Mononuclear cell (primary cell): Measurements from ENCODE around the gene PRDM10. TPM values are rescaled to one million over a fixed set of nuclear protein-coding genes. Genes with fewer than 3 reads are reported as not detected.
A peak's percentile ranks its signal among the peaks of the same experiment; 100 is the strongest.

Experiments
- H3K27me3 ChIP-seq: 2 replicates; pipeline ENCODE4 v1.6.0; 2011; ENCODE audit warnings: low read length, control low read depth; ENCODE audit not compliant: insufficient read depth
- H3K4me1 ChIP-seq: 2 replicates; pipeline ENCODE4 v1.5.1; 2011; ENCODE audit warnings: mild to moderate bottlenecking, low read length, control low read depth; ENCODE audit not compliant: insufficient read depth
- H3K4me3 ChIP-seq: 2 replicates; pipeline ENCODE4 v1.5.1; 2011; ENCODE audit warnings: mild to moderate bottlenecking, low read length, moderate library complexity
- H3K9me3 ChIP-seq: 2 replicates; pipeline ENCODE4 v1.5.1; 2011; ENCODE audit warnings: low read depth, mild to moderate bottlenecking, control low read depth, low read length
- total RNA-seq: library from RNA; depleted of rRNA; stranded (reverse); fragments of >200 nt; gene quantifications from one replicate; pipeline ENCODE4 v1.2.3, GENCODE V29; 2012

The PRDM10 gene
- total RNA-seq, 1 donor, result 7.6 TPM

DNA sequence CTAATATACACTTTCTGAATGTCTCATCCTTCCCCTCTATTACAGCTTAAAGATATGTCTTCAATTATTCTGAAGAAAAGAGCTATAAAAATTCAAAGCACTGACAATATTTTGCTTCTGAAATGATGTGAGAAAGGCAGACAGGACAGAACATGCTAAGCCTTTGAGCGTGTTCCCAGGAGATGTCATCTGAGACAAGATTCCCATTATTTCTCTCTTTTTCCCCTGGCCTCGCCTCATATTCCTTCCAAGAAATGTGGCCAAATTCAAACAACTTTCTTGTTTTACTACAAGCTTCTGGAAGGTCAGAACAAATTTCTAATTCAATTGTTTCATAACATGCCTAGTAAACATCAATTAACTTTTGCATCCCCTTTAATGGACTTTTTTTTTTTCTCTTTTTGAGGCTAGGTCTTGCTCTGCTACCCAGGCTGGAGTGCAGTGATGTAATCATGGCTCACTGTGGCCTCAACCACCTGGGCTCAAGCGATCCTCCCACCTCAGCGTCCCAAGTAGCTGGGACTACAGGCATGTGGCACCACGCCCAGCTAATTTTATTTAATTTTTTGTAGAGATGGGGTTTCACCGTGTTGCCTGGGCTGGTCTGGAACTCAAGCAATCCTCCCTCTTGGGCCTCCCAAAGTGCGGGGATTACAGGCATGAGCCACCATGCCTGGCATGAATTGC lies 70.1 kb downstream of the PRDM10 start:
- Histone ChIP-seq H3K27me3 (no peaks in the 10 kb centered on the region), H3K4me1 (peaks cover 29% of the 10 kb centered on the region), H3K4me3 (no peak overlapping the region), H3K9me3 (no peaks in the 10 kb centered on the region)

DNA sequence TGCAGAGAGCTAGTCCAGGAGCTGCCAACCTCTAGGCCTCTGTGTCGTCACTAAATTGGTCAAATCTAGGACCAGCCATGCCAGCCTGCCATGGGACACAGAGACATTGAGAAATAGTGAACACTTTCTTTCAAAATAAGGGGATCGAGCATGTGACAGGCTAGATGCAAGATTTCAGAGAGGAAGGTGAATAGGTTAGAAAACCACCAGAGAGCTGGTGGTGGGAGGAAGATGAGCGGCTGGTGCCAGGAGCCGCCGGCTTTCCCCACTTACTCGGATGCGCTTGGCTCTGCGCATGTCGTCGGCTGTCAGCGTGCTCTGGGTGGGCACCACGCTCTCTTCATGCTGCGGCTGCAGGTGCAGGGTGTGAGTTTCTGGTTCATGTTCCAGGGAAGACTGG lies 71.9 kb downstream of the PRDM10 start:
- no peak overlapping the region for H3K4me3 ChIP-seq

DNA sequence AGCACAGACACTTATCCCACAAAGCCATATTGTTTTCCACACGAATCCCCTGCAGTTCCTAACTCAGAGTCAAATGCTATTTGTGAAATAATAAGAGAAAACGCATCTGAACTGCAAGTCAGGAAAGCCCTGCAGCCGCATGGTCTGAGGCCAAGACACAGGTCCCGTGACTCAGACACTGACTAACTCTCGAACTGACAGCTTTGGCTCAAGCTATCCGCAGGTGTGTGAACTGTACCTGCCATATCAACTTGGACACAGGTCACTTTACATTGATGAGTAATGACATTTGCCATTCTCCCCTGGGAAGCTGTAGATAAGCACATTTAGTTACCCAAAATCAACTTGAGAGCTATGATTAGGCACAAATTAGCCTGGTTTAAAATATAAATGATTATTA lies 72.3 kb downstream of the PRDM10 start:
- H3K4me3 ChIP-seq, result no peak overlapping the region
- H3K9me3 ChIP-seq, result no peaks in the 10 kb centered on the region
- peaks cover 29% of the 10 kb centered on the region for H3K4me1 ChIP-seq
- no peaks in the 10 kb centered on the region for H3K27me3 ChIP-seq

More for the DNA sequence above, 71.9 kb downstream of the PRDM10 start:
- Histone ChIP-seq H3K27me3 (no peaks in the 10 kb centered on the region), H3K9me3 (no peaks in the 10 kb centered on the region), H3K4me1 (peaks cover 29% of the 10 kb centered on the region)

DNA sequence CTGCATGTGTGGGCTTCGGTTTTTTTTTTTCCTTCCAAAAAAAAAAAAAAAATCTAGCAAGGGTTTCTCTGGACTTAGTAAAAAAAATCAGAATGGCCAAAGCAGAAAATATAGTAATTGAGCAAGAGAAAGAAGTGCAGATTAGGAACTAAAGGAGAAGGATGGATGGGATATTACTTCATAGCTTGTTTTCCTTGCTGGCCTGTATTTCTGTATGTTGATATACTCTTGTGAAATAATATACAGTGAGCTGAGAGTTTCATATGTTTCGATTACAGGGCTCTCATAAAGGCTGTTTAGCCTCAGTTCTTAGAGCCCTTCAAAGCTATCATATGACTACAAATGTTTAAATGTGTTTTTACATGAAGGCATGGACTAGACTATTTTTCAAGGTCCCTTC lies 72.9 kb downstream of the PRDM10 start:
- Histone ChIP-seq H3K27me3 (no peaks in the 10 kb centered on the region), H3K9me3 (no peaks in the 10 kb centered on the region), H3K4me3 (no peak overlapping the region), H3K4me1 (peaks cover 29% of the 10 kb centered on the region)

DNA sequence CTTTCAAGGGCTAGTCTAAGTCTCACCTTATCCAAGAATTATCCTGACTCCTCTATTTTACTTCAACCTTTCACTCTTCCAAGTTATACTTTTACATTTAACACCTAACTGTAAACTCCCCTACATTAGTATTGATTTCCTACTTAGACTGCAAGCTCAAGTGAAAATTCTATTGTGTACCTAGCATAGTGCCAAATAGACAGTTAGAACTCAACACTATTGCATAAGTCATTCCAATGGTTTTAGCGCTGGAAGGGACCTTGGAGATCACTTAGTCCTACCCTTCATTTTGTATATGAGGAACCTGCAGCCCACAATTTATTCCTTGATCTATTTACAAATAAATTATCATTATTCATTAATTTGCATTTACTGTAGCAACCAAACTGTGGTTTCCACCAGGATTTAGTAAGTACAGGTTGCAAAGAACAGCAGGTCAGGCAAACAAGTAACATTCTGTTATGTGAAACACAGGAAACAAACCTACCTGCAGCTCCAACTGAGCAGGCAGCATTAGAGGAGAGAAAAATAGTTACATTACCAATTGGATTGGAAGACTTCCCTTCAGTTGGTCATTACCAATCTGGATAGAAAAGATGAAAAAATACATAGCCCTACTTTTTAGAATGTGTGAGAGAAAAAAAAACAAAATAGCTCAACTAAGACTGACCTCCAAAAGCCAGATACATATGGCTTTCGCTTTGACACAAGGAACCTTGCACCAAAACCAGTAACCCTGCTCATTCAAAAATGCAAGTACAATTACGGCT lies 73.5 kb downstream of the PRDM10 start:
- Histone ChIP-seq H3K4me3 (no peak overlapping the region), H3K4me1 (peaks cover 29% of the 10 kb centered on the region)

DNA sequence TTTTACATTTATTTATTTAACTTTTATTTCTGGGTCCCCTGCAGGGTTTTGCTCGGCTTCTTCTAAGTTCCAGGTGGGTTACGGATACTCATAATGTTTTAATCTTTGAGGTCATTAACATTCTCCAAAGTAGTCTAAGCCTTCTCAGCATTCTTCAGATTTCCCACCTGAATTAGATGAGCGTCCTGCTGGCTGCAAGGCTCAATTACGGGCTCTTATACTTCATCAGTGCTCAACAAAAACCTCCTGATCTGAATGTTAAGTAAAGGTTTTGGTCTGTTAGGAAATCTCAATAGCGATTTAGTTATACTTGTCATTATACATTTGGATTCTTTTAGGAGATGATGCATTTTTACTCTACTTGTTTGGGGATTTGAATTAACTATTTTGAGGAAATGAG lies 80.0 kb downstream of the PRDM10 start:
- H3K27me3 ChIP-seq, result no peaks in the 10 kb centered on the region
- no peaks in the 10 kb centered on the region for H3K9me3 ChIP-seq

More for the DNA sequence above, 73.5 kb downstream of the PRDM10 start:
- no peaks in the 10 kb centered on the region for H3K27me3 ChIP-seq
- H3K9me3 ChIP-seq, result no peaks in the 10 kb centered on the region

DNA sequence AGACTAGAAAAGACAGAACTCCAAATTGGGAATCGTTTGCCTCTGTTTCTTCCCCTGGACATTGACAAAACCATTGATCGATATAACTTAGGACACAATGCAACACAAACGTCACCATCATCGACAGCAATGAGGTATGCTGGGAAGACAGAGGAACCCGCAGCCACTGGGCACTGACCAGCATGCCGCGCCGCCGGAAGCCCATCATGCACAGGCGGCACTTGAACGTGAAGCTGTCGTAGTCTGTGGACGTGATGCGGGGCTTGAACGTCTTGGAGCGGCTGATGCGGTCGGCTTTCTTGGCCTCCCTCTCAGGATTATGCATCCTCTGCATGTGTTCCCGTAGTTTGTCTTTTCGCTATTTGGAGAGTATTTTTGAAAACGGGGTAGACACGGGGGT lies 84.3 kb downstream of the PRDM10 start:
- H3K4me1 ChIP-seq, result peaks cover 13% of the 10 kb centered on the region
- H3K27me3 ChIP-seq, result no peaks in the 10 kb centered on the region
- H3K9me3 ChIP-seq, result no peaks in the 10 kb centered on the region
- H3K4me3 ChIP-seq, result no peak overlapping the region

More for the DNA sequence above, 80.0 kb downstream of the PRDM10 start:
- H3K4me1 ChIP-seq, result peaks cover 16% of the 10 kb centered on the region
- H3K4me3 ChIP-seq, result no peak overlapping the region

DNA sequence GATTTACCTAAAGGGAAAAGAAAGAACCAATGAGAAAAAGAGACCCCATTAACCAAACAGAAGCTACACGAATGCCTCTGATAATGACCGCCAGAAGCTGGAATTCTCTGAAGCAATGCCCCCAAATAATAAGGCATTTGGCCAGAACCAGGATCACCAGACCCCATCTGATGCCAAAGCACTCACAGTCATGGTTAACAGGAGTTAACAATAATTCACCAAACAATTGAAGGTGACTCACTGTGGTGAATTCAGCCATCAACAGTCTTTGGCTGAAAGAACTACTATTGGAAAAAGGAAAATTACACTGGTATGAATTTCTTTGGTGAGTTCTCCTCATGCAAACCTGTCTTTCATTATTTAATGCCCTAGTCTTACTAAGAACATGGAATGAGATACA lies 85.4 kb downstream of the PRDM10 start:
- no peak overlapping the region for H3K4me3 ChIP-seq
- no peaks in the 10 kb centered on the region for H3K9me3 ChIP-seq
- no peaks in the 10 kb centered on the region for H3K27me3 ChIP-seq
- peaks cover 9% of the 10 kb centered on the region for H3K4me1 ChIP-seq

DNA sequence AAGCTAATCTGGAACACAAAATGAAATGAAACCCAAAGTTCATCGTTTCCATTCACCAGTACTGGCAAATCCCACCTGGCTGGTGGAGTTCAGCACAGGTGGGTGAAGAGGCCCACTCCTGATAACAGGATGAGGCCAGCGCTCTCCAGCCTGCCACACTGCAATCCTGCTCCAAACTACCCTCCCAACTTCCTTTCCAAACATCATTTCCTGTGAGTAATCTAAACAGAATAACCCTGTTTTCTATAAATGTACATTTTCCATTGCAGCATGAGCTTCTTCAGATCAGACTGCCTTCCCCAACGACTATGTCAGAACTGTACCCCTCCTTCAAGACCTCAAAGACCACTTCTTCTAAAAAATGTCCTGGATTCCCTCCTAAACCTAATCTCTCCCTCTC lies 91.3 kb downstream of the PRDM10 start:
- Histone ChIP-seq H3K4me1 (peaks cover 5% of the 10 kb centered on the region), H3K27me3 (no peaks in the 10 kb centered on the region), H3K9me3 (no peaks in the 10 kb centered on the region)

DNA sequence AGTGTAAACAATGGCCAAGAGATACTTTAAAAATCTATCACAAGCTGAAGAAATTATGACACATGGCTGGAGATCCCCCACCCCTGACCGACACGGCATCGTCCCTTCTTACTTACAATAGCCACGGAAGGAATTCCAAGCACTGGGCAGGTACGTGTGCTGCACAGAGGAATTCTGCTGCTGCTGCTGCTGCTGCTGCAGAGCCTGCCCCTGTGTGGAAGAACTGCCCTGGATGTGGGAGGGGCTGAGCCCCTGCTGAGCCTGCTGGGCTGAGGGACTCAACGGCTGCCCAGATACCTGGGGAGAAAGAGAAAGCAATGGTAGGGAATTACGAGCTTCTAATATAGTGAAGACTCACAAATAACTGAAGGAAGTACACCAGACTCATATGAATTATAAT lies 92.3 kb downstream of the PRDM10 start:
- Histone ChIP-seq H3K4me1 (peaks cover 5% of the 10 kb centered on the region), H3K4me3 (no peak overlapping the region), H3K9me3 (no peaks in the 10 kb centered on the region), H3K27me3 (no peaks in the 10 kb centered on the region)

More for the DNA sequence above, 91.3 kb downstream of the PRDM10 start:
- no peak overlapping the region for H3K4me3 ChIP-seq

DNA sequence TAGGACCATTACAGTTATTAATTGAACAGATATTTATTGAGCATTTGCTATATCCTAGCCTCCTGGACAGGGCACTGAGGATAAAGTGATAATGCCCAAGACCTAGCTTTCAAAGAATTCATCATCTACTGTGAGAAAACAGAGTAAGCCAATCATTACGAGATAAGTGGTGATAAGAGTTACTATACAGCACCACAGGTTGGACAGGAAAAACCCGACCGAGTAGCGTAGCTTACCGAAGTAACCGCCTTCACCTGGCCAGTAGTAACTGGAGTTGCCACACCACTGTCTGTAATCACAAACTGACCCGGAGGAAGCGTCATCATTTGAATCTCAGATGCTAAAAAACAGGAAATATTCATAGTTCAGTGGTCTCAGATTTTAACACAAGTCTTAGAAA lies 97.2 kb downstream of the PRDM10 start:
- Histone ChIP-seq H3K27me3 (no peaks in the 10 kb centered on the region), H3K4me1 (no peaks in the 10 kb centered on the region), H3K4me3 (no peak overlapping the region), H3K9me3 (no peaks in the 10 kb centered on the region)

DNA sequence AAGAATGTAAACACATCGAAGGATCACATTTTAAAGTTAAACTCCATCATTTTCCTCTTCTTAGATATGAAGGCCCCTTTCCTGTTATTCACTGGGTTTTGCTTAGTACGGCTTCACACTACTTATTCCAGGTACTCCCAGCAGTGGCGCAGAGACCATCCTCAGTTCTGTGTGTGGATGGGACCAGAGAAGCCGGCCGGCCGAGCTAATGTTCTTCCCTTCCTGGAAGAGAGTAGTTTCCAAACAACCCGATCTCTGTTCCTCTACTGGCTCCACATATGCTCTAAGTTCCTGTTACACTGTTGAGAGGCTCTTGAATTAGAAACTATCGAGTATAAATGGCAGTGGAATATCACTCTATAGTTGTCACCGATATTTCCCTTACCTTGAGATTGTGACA lies 106.6 kb downstream of the PRDM10 start:
- no peaks in the 10 kb centered on the region for H3K9me3 ChIP-seq
- H3K4me1 ChIP-seq, result peaks cover 21% of the 10 kb centered on the region
- peak overlapping the region; percentile 84 for H3K4me3 ChIP-seq
- H3K27me3 ChIP-seq, result no peaks in the 10 kb centered on the region

DNA sequence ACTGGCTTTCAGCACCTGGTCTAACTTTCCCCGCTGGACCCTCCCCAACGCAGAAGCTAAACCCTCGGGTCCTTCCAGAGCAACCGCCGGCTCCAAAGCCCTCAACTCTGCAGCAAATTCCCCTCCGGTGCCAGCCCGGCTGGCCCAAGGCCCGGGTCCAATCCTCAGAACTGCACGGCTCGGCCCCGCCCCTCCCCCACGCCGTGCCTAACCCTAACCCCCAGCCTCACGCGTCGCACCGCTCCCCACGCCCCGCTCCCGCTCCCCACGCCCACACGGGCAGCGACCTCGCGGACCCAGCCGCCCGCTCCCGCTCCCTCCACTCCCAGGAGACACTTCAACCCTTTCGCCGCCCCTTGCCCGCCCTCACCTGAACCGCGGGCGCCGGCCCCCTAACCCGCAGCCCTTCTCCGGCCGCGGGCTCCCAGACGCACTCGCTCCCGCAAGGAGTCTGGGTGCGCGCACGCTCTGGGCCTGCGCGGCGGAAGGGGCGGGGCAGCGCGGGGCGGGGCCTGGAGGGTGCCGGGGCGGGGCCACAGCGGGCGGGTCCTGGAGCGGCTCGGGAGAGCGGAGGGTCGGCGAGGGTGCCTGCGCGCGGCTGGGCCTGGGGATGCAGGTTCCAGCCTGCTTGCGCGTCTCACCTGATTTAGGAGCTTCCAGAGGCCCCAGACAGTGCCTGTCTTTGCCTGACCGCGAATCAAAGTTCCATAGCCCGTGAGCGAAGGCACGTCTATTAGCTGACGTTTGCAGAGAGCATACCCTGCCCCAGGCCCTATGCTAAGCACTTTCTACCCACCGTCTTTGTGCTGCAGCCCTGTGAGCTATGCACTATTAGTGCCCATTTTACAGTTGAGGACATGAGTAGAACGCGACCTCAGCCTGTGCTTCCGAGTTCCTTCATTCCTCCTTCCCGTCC lies 107.3 kb downstream of the PRDM10 start, which contains the start of gene NFRKB:
NFRKB (minus strand) TSS at position 453 of the 916 bp plus-strand sequence. CDS start 2,729 bp downstream, outside the sequence.
- H3K9me3 ChIP-seq, result no peaks in the 10 kb centered on the region
- no peaks in the 10 kb centered on the region for H3K27me3 ChIP-seq
- H3K4me1 ChIP-seq, result peaks cover 21% of the 10 kb centered on the region
- H3K4me3 ChIP-seq, result peak within 1 kb of the TSS; percentile 84

DNA sequence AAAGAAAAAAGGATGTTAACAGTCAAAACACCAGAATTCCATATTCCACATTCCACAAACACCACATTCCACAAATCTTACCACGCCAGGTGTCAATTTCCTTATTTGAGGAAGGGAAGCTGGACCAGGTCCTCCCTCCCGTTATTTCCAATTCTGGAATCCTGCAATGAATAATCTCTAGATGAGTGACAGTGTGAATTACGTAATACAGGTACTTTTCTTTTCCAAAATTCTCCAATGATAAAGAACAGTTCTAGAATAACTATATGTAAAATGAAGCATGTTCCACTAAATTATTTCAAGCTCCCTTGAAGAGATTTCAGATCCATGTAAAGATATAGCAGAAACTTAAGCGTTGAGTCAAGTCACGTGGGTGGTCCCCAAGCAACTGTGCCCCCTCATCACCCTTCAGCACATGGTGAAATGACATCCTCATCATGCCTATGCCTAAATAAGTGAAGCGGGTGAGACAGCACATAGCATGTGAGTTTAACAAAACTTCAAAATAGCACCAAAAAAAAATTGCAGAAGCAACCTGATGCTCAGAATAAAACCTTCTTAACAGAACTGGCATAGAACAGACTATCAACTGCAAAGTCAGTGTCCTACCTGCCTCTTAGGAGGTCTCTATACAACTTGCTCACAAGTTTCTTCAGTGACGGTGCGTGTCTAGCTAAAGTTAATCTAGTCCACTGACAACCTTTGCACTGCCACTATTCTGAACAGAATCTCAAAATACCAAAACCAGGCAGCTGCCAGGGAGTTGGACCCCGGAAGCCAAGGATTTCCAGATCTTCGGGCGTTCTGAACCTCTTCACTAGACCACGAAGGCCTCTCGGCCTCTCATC lies 108.1 kb downstream of the PRDM10 start:
- no peaks in the 10 kb centered on the region for H3K27me3 ChIP-seq
- H3K4me3 ChIP-seq, result peak overlapping the region; percentile 84
- no peaks in the 10 kb centered on the region for H3K9me3 ChIP-seq
- peaks cover 21% of the 10 kb centered on the region for H3K4me1 ChIP-seq
